HG03469 (cell line): ENCODE measurements around the gene DNM3.
"Not testable (repeated sequence)": the region's sequence is repeated elsewhere in the genome, so short reads cannot be mapped to it uniquely, and the experiment has no call there.

ENCODE experiments used
- ATAC-seq: cut with Tn5 transposase; IDR thresholded peaks from one replicate; pipeline ENCODE4 v1.9.1; 2021; ENCODE audit warnings: mild to moderate bottlenecking, moderate library complexity, moderate number of reproducible peaks; ENCODE audit not compliant: unreplicated experiment

Gene DNM3

DNA sequence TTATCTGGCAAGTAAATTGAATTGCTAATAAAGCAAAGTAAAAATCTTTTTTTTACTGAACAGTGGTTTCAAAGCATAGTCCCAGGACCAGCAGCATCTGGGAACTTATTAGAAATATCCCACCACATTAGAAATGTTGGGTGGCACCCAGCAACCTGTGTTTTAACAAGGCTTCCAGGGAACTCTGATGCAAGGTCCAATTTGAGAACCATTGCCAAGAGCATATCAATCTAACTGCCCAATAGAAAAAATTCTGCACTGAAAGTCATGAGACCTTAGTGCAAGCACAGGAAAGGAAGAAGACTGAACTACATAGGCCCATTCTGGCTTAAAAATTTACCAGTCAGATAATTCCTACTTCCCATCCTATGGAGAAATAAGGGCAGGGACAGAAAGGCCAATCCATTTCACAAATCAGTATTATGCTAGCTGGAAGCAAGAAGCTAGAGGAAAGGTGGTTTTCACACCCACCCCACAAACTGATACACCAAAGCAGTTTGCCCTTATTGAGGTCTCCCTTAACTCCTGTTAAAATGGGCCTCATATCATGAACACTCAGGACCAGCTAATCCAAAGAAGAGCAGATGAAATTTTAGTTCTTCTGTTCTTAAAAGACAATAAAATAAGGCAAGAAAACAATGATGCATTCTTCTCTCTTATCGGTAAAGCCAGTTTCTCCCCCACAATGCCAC is 561.7 kb downstream of the DNM3 start:
- ATAC-seq, result no peak

DNA sequence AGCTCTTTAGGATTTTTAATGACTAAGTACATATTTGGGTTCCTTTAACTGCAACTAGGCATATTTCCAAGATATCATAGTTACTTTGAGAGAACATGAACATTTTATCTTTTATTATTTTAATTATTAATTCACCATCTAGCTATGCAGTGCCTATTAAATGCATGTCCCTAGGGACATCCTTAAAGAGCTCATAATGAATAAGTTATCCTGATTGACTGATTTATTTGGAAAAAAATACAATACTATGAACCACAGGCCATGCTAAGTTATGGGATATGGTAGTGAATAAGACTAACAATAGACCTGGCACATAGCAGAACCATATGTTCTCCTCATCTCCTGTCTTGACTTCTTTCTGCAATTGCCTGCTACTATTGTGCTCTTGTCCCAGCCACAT is 562.8 kb downstream of the DNM3 start:
- no peak for ATAC-seq

DNA sequence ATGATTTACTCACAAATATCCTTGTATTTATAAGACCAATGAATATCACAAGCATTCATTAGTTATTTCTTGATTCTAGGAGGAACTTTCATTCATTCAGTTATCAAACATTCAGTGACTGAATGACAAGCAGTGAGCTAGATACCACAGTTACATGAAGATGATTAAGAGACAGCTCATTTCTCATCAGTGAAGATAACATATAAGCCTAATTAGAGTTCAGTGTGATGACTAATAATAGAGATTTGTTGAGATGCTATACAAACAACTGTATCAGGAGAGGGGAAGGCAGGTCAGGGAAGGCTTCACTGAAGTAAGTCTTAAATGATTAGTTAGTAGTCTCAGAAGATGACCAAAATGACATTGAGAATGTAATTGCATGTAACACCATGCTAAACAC is 564.6 kb downstream of the DNM3 start:
- no peak for ATAC-seq

DNA sequence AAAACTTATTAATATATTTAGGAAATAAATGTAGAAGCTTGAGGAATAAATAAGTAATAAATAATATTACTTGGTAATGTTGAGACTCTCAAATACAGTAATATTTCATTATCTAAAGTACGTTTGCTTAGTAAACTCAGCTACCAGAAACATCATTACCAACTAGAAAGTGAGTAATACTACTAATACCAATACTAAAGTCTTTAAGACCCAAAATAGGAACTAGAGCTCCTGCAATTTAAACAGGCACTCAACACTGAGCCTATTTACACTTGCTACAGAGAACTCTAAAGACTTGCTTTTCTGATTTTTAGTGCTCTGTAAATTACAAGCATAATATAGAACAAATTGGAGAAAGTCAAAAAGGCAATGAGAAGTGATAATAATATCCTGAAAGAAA is 565.7 kb downstream of the DNM3 start:
- ATAC-seq, result no peak

DNA sequence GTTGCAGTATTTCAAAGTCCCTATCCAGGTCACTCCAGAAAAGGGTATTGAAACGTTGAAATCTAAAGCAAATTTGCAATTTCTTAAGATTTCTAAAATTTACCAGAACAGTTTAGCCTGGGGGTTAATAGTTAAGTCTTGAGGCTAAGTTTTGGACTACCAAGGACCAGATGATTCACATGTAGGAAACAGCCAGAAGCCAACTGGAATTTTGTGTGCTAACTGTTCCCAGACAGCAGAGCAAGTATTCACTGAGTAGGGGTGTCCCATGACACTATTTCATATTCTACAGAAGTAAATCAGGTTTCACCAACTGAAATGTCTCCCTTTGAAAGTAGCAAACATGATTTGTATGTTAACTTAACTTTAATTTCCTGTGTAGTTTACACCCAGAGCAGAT is 567.7 kb downstream of the DNM3 start:
- no peak for ATAC-seq

DNA sequence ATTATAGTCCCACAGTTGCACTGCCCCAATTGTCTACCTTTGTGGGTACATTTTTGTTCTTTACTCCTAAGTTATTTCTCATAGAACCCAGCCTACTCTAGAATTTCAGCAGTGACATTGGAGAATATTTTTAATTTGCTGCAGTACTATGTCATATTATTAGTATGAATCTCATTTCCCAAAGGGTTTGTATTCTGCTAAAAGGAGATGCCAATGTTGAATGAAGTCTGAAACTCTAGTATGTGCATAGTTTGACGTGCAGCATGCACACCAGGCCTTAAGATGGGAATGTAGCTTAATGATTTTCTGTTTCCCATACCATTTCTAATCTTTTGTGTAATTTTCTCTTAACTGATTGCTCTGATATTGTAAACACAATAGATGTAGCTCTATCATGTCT is 568.7 kb downstream of the DNM3 start:
- ATAC-seq, result no peak

DNA sequence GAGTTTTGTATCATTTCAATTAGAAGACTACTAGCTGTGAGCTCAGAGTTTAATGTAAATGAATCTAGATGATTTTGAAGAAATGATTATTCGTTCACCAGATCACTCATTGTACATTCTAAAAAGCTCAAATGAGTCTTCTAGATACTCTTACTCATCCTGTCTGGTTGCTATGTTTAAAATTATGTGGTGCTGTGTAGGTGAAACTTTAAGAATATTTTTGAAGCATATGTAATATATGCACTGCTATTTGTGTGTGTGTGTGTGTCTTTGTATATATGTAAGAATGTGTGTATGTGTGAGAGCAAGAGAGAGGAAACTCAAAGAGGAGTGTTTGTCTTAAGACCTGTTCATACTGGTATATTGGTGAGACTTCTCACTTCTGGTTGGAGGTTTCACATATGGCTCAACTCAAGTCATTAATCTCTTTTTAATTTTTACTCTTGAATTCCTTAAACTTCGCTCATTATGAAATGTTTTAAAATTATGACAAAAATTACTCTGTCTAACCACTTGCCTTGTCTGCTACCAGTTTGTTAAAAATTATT is 570.6 kb downstream of the DNM3 start:
- ATAC-seq, result no peak

DNA sequence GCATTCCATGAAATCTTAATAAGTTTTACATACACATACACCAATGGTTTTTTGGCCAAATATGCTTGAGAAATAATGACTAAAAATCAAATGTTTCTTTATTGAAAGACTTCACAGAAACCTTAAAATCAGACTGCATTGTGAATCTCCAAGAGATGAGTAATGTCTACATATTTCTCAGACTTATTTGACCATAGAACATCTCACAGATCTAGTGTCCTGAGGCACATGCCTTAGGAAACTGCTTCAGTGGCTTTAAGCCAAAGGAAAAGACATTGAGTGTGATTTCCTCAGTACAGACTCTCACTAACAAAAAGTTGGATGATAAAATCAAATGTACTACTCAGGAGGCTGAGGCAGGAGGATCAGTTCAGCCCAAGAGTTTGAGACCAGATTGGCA is 573.0 kb downstream of the DNM3 start:
- no peak for ATAC-seq

DNA sequence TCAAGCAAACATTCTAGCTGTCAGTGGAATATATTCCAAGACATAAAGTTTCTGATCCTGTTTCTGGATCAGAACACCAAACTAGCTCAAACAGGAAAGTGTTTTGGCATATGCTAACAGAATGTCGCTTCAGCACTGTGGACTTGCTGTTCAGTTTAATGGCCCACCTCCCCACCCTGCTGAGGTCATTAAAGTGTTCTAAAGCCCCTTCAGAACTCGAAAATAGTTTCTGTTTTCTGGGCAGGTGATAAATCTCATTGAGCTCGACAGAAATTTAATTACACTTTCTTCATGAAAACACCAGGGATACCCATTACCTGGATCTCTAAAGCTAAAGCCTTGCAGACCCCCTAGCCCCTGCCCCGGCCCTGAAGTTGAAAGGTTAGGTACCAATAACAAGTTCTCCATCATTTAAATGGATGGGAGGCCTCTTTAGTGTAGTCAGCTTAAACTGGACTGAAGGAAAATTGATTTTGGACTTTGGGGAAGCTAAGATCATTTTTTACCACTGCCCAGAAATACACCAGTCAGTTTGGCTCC is 575.3 kb downstream of the DNM3 start:
- ATAC-seq, result no peak

DNA sequence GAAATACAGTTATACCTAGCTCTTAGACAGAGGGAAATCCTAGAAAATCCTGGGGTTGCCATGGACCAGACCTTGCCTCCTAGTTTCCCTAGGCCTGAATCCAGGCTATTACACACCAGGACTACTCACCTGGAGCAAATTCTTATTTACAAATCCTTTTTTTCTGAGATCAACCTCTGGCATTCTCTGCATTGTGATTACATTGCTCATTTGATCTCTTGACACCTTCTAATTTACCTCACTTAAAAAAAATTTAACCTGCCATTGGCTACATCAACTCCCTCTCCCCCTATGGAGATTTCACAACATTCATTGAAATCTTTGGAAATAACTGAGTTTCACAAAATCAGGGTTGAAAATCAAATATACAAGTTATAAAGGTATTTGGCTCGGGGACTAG is 576.3 kb downstream of the DNM3 start:
- no peak for ATAC-seq

DNA sequence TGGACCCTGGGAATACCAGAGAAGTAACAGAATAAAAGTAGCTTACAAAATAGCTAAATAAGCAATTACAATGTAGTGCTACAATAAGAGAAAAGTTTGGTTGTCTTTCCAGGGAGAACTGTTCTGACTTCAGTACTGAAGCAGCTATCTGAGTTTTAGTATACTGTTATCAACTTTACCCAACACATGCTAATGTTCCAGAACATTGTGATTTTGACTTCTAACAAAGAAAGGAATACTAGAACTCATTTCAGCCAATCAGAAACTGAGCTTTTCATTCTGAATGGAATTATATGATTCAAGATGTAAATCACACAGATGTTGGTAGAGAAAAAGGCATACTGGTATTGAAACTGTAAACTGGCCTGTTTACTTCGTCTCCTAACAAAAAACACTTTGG is 579.1 kb downstream of the DNM3 start, which contains the start of gene C1orf105:
C1orf105 (plus strand) TSS at position 301 of the 400 bp plus-strand sequence. CDS start 201 bp downstream, outside the sequence.
- ATAC-seq, result no peak

DNA sequence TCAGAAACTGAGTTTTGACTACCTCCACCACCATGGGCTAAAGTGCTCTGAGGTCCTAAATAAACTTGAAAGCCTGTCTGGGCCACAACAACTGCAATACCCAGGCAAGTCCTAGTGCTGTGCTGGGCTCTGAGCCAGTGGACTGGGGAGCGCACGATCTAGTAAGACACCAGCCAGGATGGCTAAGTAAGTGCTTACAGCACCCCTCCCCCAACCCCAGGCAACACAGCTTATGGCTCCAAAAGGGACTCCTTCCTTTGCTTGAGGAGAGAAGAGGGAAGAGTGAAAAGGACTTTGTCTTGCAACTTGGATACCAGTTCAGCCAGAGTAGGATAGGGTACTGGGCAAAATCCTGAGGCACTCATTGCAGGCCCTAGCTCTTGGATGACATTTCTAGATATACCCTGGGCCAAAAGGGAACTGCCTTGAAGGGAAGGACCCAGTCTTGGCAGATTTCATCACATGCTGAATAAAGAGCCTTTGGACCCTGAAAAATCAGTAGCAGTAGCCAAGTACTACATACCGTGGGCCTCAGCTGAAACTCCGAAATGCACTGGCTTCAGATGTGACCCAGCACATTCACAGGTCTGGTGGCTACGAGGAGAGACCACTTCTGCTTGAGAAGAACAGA is 580.8 kb downstream of the DNM3 start:
- ATAC-seq, result no peak

DNA sequence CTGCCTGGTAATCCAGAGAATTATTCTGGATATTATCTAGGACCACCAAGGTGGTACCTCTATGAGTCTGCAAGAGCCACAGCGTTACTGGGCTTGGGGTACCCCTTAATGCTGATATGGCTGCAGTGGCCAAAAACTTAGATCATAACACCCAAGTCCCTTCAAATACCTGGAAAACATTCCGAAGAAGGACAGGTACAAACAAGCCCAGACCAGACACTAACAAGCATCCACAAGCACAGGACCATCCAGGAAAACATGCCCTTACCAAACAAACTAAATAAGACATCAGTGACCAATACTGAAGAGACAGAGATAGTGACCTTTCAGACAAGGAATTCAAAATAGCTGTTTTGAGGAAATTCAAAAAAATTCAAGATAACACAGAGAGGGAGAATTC is 582.0 kb downstream of the DNM3 start:
- no peak for ATAC-seq

DNA sequence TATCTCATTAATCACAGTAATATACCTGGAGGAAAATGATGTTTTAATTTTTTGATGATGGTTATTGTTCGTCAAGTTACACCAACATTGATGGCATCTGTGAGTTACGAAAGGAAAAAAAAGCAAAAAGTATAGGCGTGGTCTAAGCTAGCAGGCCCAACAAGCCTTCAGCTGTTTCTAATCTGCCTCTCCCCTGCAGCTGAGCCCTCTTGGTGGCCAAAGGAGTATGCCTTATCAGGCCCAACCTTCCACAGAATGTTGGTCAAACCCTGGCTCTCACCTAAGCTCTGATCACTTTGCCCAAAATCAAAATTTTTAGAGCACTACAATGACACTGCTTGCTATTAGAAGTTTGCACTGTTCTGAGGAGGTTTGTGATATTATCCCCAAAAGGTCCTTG is 584.0 kb downstream of the DNM3 start:
- no peak for ATAC-seq

DNA sequence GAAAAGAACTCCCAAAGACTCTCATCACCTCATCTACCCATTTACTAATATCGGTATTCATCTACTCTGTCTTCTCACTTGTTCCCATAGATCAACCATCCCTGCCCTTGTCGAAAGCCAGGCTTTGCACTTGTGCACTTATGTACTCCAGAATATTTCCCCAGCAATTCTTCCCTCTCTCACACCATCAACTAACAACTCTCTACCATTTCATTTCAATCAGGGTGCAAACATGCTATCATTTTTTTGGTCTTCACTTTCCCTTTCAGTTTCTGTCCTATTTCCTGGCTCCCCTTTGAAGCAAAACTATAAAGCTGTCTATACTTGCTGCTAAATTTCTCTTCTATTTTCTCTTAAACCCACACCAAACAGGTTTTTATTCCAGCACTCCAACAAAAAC is 585.9 kb downstream of the DNM3 start:
- ATAC-seq, result no peak

DNA sequence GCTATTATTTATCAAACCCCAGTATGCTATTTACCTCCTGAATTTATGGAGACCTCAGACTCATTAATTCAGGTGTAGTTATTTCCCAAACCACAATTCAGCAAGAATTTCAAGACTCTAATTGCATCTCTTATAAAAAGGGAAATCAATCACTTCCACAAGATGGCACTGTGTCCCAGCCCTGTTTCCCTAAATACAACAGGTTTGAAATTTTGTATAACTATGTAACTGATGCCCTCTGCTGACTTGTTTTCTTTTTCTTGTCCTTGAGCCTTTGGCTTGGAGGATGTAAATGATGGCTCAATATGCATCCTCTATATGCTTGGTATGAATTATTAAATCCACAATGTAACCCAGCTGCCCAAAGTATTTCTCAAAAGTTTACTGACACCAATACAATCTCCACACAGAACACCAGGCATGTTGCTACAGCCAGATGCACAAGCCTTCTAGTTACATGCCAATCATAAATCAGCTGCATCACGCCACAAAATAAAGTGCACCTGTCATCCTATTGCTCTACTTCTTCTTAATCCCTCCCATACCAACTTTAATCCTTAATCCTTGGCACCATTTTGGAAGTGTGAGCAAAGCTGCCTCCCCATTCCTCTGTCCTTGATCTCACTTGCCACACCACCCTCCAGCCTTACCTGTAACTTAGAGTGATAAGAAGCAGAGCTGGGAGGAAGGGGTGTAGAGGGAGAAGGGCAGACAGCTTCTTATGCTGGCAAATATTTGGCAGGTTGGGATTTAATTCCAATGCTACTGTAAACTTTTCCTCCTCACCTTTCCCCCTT is 588.2 kb downstream of the DNM3 start:
- no peak for ATAC-seq

DNA sequence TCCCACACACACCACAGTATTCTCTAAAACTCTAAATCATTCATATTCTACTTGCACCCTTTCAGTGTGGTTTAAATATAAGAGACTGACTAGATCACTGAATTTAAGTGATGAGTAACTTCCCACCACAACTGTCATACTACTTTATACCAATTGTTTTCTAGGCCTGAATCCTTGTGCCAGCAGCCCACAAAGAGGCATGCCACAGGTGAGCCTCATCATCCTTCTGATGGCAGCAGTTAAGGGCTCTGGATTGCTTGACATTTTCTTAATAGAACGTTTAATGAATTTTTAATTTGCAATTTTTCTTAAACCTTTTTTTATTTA is 588.8 kb downstream of the DNM3 start:
- no peak for ATAC-seq

DNA sequence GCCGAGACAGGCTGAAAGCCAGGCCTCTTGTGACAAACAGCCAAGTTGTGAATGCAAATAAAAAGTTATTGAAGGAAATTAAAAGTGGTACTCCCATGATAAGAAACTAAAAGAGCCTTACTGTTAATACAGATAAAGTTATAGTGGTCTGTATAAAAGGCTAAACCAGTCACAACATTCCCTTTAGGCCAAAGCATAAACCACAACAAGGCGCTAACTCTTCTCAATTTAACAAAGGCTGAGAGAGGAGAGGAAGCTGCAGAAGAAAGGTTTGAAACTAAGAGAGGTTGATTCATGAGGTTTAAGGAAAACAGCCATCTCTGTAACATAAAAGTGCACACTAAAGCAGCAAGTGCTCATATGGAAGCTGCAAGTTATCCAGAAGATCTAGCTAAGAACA is 589.9 kb downstream of the DNM3 start:
- ATAC-seq, result no peak

DNA sequence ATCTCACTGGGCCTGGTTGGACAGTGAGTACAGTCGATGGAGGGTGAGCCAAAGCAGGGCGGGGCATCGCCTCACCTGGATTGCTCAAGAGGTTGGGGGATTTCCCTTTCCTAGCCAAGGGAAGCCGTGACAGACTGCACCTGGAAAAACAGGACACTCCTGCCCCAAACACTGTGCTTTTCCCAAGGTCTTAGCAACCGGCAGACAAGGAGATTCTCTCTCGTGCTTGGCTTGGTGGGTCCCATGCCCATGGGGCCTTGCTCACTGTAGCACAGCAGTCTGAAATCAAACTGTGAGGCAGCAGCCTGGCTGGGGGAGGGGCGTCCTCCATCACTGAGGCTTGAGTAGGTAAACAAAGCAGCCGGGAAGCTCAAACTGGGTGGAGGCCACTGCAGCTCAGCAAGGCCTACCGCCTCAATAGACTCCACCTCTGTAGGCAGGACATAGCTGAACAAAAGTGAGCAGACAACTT is 590.5 kb downstream of the DNM3 start:
- ATAC-seq, result no peak

DNA sequence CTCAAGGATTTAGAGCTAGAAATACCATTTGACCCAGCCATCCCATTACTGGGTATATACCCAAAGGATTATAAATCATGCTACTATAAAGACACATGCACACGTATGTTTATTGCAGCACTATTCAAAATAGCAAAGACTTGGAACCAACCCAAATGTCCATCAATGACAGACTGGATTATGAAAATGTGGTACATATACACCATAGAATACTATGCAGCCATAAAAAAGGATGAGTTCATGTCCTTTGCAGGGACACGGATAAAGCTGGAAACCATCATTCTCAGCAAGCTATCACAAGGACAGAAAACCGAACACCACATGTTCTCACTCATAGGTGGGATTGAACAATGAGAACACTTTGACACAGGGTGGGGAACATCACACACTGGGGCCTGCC is 595.9 kb downstream of the DNM3 start:
- ATAC-seq, result not testable (repeated sequence)

DNA sequence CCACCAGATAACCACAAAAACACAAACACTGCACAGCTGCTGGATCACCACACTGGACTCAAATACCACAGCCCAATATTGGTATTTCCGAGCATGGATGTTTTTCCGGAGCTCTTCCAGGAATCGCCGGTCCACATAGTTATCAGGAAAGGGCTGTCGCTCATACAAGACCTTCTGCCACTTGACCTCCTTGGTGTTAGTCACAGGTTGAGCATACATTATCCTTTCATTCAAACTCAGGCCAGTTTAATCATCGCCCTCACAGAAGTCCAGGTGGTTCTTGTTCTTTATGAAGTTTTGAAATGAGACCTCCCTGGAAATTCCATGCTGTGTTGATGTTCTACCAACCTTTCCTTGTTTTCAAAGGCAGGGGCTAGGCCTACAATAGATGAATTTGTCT is 601.1 kb downstream of the DNM3 start:
- ATAC-seq, result no peak
